Vagina (tissue), 2 donors: ENCODE results near the gene NAT9. TPM values are rescaled to one million over a fixed set of nuclear protein-coding genes. Genes with fewer than 3 reads are reported as not detected.

Experiments
- DNase-seq, 2 donors: peaks; one replicate each; pipeline ENCODE4 v3.0.0-alpha.2; 2017; ENCODE audit errors: extremely low spot score in 2 of 2
- H3K27ac ChIP-seq: fragments of 200-600 bp; sonication (generic); one replicate; pipeline ENCODE4 v1.5.1; 2019
- H3K27me3 ChIP-seq: fragments of 200-600 bp; sonication (generic); one replicate; pipeline ENCODE4 v1.5.1; 2019
- H3K36me3 ChIP-seq, 2 donors: fragments of 200-600 bp; sonication (generic); one replicate each; pipeline ENCODE4 v1.5.1; 2017 to 2019
- H3K4me1 ChIP-seq: fragments of 200-600 bp; sonication (generic); one replicate; pipeline ENCODE4 v1.5.1; 2019
- H3K4me3 ChIP-seq, 2 donors: fragments of 200-600 bp; sonication (generic); 1 replicate in 1 of 2; 2 replicates in 1 of 2; pipeline ENCODE4 v1.5.1; 2016 to 2019
- H3K9me3 ChIP-seq: fragments of 200-600 bp; sonication (generic); one replicate; pipeline ENCODE4 v1.5.1; 2019
- POLR2A ChIP-seq, 2 donors: fragments of 450-650 bp; IDR thresholded peaks; one replicate each; pipeline ENCODE4 v1.6.1; 2017; ENCODE audit warnings: antibody characterized with exemption in 2 of 2, mild to moderate bottlenecking in 2 of 2, moderate library complexity in 2 of 2
- POLR2AphosphoS5 ChIP-seq, 2 donors: sonication (generic); formaldehyde crosslinking; IDR thresholded peaks; one replicate each; pipeline ENCODE4 v1.9.0; 2017; ENCODE audit warnings: antibody characterized with exemption in 2 of 2, mild to moderate bottlenecking in 2 of 2, low read depth in 1 of 2; ENCODE audit not compliant: insufficient read depth in 1 of 2
- intact Hi-C: fragments of 100-400 bp; cut with DNase I; formaldehyde crosslinking; loops from one replicate; pipeline ENCODE4 v1.15.1; 2023
- total RNA-seq: library from RNA; depleted of rRNA; stranded (reverse); fragments of >200 nt; gene quantifications from one replicate; pipeline ENCODE4 v1.2.3, GENCODE V29; 2016
- TF ChIP-seq, protein P1 (sequence below), 3 experiments: fragments of 450-650 bp in 2 of 3; fragments of 200-600 bp in 1 of 3; sonication (generic) in 1 of 3; IDR thresholded peaks; one replicate each; pipeline ENCODE4 v1.5.1; 2017 to 2019; ENCODE audit warnings: antibody characterized with exemption in 3 of 3, mild to moderate bottlenecking in 2 of 3, moderate library complexity in 2 of 3

NAT9 gene
- total RNA-seq, 1 donor from 2014 or later = 28.5 TPM

DNA sequence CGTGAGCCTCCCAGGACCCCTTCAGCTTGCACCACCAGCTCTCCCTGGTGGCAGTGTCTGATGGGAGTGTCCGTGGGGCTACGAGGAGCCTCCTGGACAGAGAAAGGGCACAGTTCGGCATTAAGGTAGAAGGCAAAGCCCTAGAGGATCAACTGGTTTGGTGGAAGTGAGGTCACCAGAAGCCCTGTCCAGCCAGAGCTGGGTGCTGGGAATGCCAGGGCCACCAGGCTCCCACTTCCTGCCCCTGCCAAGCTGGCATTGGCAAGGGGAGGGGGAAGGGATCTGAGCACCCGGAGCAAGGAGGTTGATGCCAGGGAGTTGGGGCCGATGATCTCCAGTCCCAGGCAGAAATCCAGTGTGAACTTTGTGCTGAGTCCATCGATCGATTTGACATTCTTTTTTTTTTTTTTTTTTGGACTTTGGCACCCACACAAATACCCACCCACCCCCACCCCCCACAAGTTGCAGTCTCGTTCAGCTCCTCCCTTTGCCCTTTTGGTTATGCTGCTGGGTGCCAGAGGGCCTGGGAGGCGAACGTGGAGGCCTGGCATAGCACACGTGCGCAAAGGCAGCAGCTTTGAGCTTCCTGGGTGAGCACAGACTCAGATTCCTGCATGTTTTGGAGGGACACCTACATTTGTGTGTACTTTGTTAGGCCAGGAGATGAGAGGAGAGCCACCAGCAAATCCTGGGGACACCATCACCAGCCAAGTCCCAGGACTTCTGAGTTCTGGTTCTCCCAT, 25.6 kb downstream of the NAT9 start:
- H3K36me3 ChIP-seq = no peaks in the 10 kb centered on the region
- H3K27ac ChIP-seq = peak overlapping the region; percentile 86
- intact Hi-C loops = no loop called here
- no peaks in the 10 kb centered on the region for H3K9me3 ChIP-seq
- TF ChIP-seq POLR2AphosphoS5 (IDR thresholded peaks at IDR 0.05; ENCODE audit: insufficient read depth in 1 of 2, low read depth in 1 of 2) (no peak), POLR2A (IDR thresholded peaks at IDR 0.05) (no peak)
- TF ChIP-seq, protein P1, sequence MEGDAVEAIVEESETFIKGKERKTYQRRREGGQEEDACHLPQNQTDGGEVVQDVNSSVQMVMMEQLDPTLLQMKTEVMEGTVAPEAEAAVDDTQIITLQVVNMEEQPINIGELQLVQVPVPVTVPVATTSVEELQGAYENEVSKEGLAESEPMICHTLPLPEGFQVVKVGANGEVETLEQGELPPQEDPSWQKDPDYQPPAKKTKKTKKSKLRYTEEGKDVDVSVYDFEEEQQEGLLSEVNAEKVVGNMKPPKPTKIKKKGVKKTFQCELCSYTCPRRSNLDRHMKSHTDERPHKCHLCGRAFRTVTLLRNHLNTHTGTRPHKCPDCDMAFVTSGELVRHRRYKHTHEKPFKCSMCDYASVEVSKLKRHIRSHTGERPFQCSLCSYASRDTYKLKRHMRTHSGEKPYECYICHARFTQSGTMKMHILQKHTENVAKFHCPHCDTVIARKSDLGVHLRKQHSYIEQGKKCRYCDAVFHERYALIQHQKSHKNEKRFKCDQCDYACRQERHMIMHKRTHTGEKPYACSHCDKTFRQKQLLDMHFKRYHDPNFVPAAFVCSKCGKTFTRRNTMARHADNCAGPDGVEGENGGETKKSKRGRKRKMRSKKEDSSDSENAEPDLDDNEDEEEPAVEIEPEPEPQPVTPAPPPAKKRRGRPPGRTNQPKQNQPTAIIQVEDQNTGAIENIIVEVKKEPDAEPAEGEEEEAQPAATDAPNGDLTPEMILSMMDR (IDR thresholded peaks at IDR 0.05) = no peak
- peaks cover 72% of the 10 kb centered on the region for H3K4me1 ChIP-seq
- H3K4me3 ChIP-seq = peak overlapping the region; percentile 62 to 98
- no peaks in the 10 kb centered on the region for H3K27me3 ChIP-seq
- no peak for DNase-seq

- Histone ChIP-seq H3K27me3 (no peaks in the 10 kb centered on the region), H3K4me1 (peaks cover 76% of the 10 kb centered on the region), H3K36me3 (no peaks in the 10 kb centered on the region), H3K9me3 (no peaks in the 10 kb centered on the region), H3K27ac (peak overlapping the region; percentile 86), H3K4me3 (peak overlapping the region; percentile 62 to 98)
- no peak for DNase-seq
- TF ChIP-seq, protein P1 (IDR thresholded peaks at IDR 0.05) = no peak
- TF ChIP-seq POLR2A (IDR thresholded peaks at IDR 0.05) = no peak
- TF ChIP-seq POLR2AphosphoS5 (IDR thresholded peaks at IDR 0.05; ENCODE audit: insufficient read depth in 1 of 2, low read depth in 1 of 2) = no peak
- intact Hi-C loops = no loop called here
Observed at GRCh38 chr17:74750039-74750326, 26.2 kb downstream of the NAT9 start.

DNA sequence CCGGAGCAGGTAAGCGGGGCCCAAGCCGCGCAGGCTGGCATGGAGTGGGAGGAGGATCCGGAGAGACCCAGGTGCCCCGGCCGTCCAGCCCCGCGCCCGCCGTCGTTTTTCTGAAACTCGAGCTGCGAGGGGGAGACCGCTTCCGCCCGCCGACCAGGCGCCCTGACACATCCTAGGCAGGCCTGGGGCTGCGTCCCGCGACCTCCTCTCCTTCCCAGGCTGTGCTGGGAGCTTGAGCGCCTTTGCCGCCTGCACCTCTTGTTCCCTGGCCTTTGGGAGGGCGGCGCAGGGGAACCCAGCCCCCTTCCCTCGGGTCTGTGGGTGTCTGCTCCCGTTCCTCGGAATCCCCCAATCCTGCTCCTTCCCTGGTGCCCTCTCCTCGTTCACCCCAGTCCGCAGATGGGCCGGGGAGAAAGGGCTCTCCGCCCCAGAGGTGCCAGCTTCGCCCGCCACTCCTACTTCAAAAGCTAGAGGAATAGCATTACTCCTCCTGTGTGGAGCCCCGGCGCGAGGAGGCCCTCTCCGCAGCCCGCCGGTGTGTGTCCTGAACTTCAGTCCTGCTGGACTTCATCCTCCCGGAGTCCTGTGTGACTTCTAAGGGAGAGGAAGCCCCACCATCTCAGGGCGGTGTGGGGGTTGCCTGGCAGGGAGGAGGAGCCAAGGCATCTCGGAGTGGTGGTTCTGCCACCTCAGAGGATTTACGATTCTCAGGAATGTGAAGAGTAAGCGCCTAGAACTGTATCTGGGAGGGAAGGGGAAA, 26.7 kb downstream of the NAT9 start:
- H3K27ac ChIP-seq = peak overlapping the region; percentile 86
- no peak for DNase-seq
- H3K9me3 ChIP-seq = no peaks in the 10 kb centered on the region
- no peaks in the 10 kb centered on the region for H3K36me3 ChIP-seq
- H3K27me3 ChIP-seq = no peaks in the 10 kb centered on the region
- peaks cover 75% of the 10 kb centered on the region for H3K4me1 ChIP-seq
- H3K4me3 ChIP-seq = peak overlapping the region; percentile 62 to 98
- peak in 1 of 2 donors; percentile 11 for TF ChIP-seq POLR2A (IDR thresholded peaks at IDR 0.05)
- TF ChIP-seq, protein P1 (IDR thresholded peaks at IDR 0.05) = no peak
- no peak for TF ChIP-seq POLR2AphosphoS5 (IDR thresholded peaks at IDR 0.05; ENCODE audit: insufficient read depth in 1 of 2, low read depth in 1 of 2)
- intact Hi-C loops = loop anchor here (5.0 kb wide), 1 partner anchor 33 kb away; no protein-coding TSS in a partner anchor

GRCh38 chr17:74748529-74749278, 27.4 kb downstream of the NAT9 start, which contains the start of gene NHERF1:
Gene NHERF1, plus strand, starts transcription at chr17:74748628. Its CDS starts 219 bp downstream, at chr17:74748847.
- Histone ChIP-seq H3K4me3 (peak within 1 kb of the TSS; percentile 62 to 98), H3K9me3 (no peaks in the 10 kb centered on the region), H3K4me1 (peaks cover 67% of the 10 kb centered on the region), H3K36me3 (no peaks in the 10 kb centered on the region), H3K27me3 (no peaks in the 10 kb centered on the region), H3K27ac (peak within 1 kb of the TSS; percentile 86)
- peak in 1 of 2 donors; percentile 93 for TF ChIP-seq POLR2A (IDR thresholded peaks at IDR 0.05)
- TF ChIP-seq POLR2AphosphoS5 (IDR thresholded peaks at IDR 0.05; ENCODE audit: insufficient read depth in 1 of 2, low read depth in 1 of 2) = peak; percentile 12 to 95
- TF ChIP-seq, protein P1 (IDR thresholded peaks at IDR 0.05) = no peak
- intact Hi-C loops = loop anchor here (5.0 kb wide), 1 partner anchor 34 kb away; no protein-coding TSS in a partner anchor
- DNase-seq = no peak
